ENCODE results near the gene TBPL1. TPM values are rescaled to one million over a fixed set of nuclear protein-coding genes. Genes with fewer than 3 reads are reported as not detected.
"Not testable (repeated sequence)": the region's sequence is repeated elsewhere in the genome, so short reads cannot be mapped to it uniquely, and the experiment has no call there.

TBPL1 gene
- total RNA-seq, 1 donor from 2014 or later = 7.8 TPM

DNA sequence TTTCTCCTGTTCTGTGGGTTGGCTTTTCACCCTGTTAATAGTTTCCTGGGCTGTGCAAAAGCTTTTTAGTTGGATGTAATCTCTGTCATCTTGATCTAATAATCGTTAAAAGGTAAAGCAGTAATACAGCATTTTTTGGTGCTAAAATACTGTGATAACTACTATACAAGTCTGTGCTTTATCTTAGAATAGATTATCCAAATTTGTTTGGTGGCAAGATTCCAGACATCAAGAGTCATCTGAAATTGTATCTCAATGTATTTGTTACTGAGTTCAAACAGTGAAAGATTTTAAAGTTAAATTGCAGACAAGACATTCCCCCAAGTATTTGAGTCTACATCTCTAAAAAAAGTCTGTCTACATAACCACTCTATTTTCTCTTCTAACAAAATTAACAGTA is 18.8 kb downstream of the TBPL1 start:
- no peaks in the 10 kb centered on the region for H3K4me1 ChIP-seq (ENCODE audit: control insufficient read depth in 3 of 3, insufficient read depth in 3 of 3, low read length in 3 of 3)
- no peak overlapping the region for H3K9ac ChIP-seq (ENCODE audit: low read depth in 1 of 3, low read length in 3 of 3)
- no peaks in the 10 kb centered on the region for H3K36me3 ChIP-seq (ENCODE audit: control insufficient read depth in 3 of 3, insufficient read depth in 3 of 3, low read length in 3 of 3)

GRCh38 chr6:133972388-133972787 is 19.4 kb downstream of the TBPL1 start:
- H3K4me1 ChIP-seq (ENCODE audit: control insufficient read depth in 3 of 3, insufficient read depth in 3 of 3, low read length in 3 of 3) = no peaks in the 10 kb centered on the region
- no peak overlapping the region for H3K27ac ChIP-seq (ENCODE audit: low read depth, low read length)
- no peaks in the 10 kb centered on the region for H3K27me3 ChIP-seq (ENCODE audit: control insufficient read depth in 3 of 3, insufficient read depth in 3 of 3, low read length in 3 of 3)
- no peak overlapping the region for H3K4me3 ChIP-seq (ENCODE audit: low read length in 3 of 3)
- H3K36me3 ChIP-seq (ENCODE audit: control insufficient read depth in 3 of 3, insufficient read depth in 3 of 3, low read length in 3 of 3) = no peaks in the 10 kb centered on the region
- H3K9ac ChIP-seq (ENCODE audit: low read depth in 1 of 3, low read length in 3 of 3) = no peak overlapping the region
- no peaks in the 10 kb centered on the region for H3K9me3 ChIP-seq (ENCODE audit: control insufficient read depth in 3 of 3, low read length in 3 of 3)

More for the DNA sequence above, 18.8 kb downstream of the TBPL1 start:
- no peaks in the 10 kb centered on the region for H3K27me3 ChIP-seq (ENCODE audit: control insufficient read depth in 3 of 3, insufficient read depth in 3 of 3, low read length in 3 of 3)
- no peaks in the 10 kb centered on the region for H3K9me3 ChIP-seq (ENCODE audit: control insufficient read depth in 3 of 3, low read length in 3 of 3)
- no peak overlapping the region for H3K27ac ChIP-seq (ENCODE audit: low read depth, low read length)
- no peak overlapping the region for H3K4me3 ChIP-seq (ENCODE audit: low read length in 3 of 3)

DNA sequence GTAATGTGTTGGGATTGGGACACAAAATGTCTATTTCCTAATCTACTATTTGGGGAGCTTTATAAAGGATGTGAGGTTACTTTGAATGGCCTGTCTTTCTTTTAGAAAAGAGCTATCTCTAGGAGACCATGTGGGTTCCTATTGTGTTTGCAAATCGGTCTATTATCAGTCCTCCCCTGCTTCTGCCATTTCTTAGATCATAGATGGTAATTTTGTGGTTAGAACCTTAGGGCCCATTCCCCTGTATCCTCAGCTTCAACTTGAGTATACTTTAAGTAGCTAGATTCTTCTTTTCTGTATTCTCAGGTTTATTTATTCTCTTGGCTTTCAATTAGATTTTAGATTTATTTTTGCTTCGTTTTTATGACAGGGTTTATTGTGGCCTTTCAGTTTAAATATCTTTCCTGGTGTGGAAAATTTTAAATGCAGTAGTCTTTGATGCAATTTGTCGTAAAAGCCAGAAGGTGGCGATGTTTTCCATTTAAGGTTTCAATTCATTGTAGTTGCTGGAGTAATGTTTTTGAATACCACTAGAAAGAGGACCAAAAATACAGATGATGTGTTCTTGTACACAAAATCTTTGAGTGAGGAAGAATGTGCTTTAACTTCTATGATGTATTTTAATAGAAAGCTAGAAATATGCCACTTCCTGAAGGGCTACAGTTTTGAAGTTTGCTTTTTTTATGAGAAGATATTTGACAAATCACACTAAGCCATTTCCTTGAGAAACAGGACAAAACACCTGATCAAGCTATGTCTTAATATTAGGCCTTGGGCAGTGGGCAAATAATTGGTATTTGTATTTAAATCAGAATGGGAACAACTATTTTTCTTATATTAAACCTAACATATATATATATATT is 20.3 kb downstream of the TBPL1 start:
- no peak overlapping the region for H3K27ac ChIP-seq (ENCODE audit: low read depth, low read length)
- no peak overlapping the region for H3K4me3 ChIP-seq (ENCODE audit: low read length in 3 of 3)
- peaks cover 6 to 7% (median 6%) of the 10 kb centered on the region in 3 donors for H3K4me1 ChIP-seq (ENCODE audit: control insufficient read depth in 3 of 3, insufficient read depth in 3 of 3, low read length in 3 of 3)
- no peaks in the 10 kb centered on the region for H3K27me3 ChIP-seq (ENCODE audit: control insufficient read depth in 3 of 3, insufficient read depth in 3 of 3, low read length in 3 of 3)
- H3K36me3 ChIP-seq (ENCODE audit: control insufficient read depth in 3 of 3, insufficient read depth in 3 of 3, low read length in 3 of 3) = no peaks in the 10 kb centered on the region
- no peak overlapping the region for H3K9ac ChIP-seq (ENCODE audit: low read depth in 1 of 3, low read length in 3 of 3)
- H3K9me3 ChIP-seq (ENCODE audit: control insufficient read depth in 3 of 3, low read length in 3 of 3) = no peaks in the 10 kb centered on the region

GRCh38 chr6:133977983-133978895 is 25.2 kb downstream of the TBPL1 start:
- Histone ChIP-seq H3K36me3 (ENCODE audit: control insufficient read depth in 3 of 3, insufficient read depth in 3 of 3, low read length in 3 of 3) (peaks cover 3 to 7% (median 4%) of the 10 kb centered on the region in 3 donors), H3K9ac (ENCODE audit: low read depth in 1 of 3, low read length in 3 of 3) (no peak overlapping the region), H3K4me3 (ENCODE audit: low read length in 3 of 3) (no peak overlapping the region), H3K27me3 (ENCODE audit: control insufficient read depth in 3 of 3, insufficient read depth in 3 of 3, low read length in 3 of 3) (no peaks in the 10 kb centered on the region), H3K4me1 (ENCODE audit: control insufficient read depth in 3 of 3, insufficient read depth in 3 of 3, low read length in 3 of 3) (peaks cover 7 to 8% (median 8%) of the 10 kb centered on the region in 3 donors), H3K9me3 (ENCODE audit: control insufficient read depth in 3 of 3, low read length in 3 of 3) (no peaks in the 10 kb centered on the region), H3K27ac (ENCODE audit: low read depth, low read length) (no peak overlapping the region)

GRCh38 chr6:133978896-133979240 is 25.8 kb downstream of the TBPL1 start:
- H3K4me1 ChIP-seq (ENCODE audit: control insufficient read depth in 3 of 3, insufficient read depth in 3 of 3, low read length in 3 of 3) = peaks cover 7 to 8% (median 8%) of the 10 kb centered on the region in 3 donors
- H3K27ac ChIP-seq (ENCODE audit: low read depth, low read length) = no peak overlapping the region

GRCh38 chr6:133979269-133979963 is 26.4 kb downstream of the TBPL1 start:
- not testable (repeated sequence) for H3K27ac ChIP-seq (ENCODE audit: low read depth, low read length); H3K9me3 ChIP-seq (ENCODE audit: control insufficient read depth in 3 of 3, low read length in 3 of 3)

More at GRCh38 chr6:133978896-133979240, 25.8 kb downstream of the TBPL1 start:
- Histone ChIP-seq H3K9ac (ENCODE audit: low read depth in 1 of 3, low read length in 3 of 3) (no peak overlapping the region), H3K27me3 (ENCODE audit: control insufficient read depth in 3 of 3, insufficient read depth in 3 of 3, low read length in 3 of 3) (no peaks in the 10 kb centered on the region), H3K4me3 (ENCODE audit: low read length in 3 of 3) (no peak overlapping the region), H3K36me3 (ENCODE audit: control insufficient read depth in 3 of 3, insufficient read depth in 3 of 3, low read length in 3 of 3) (peaks cover 4 to 11% (median 6%) of the 10 kb centered on the region in 3 donors), H3K9me3 (ENCODE audit: control insufficient read depth in 3 of 3, low read length in 3 of 3) (no peaks in the 10 kb centered on the region)

DNA sequence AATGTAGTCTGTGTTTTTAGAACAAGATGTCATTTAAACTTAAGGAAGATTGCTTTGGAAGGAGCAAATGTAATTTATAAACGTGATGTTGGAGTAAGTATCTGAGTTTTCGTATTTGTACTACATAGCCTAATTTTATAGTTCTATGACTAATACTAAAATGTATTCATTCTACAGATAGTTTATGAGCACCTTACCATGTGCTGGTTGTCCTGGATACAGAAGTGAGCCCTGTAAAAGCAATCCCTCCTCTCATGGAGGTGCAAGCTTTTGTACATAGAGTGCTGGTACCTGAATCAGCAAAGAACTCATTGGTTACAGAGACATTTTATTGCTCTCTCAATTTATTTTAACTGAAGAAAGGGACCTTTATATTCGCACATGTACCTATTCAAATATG is 27.1 kb downstream of the TBPL1 start:
- no peak overlapping the region for H3K4me3 ChIP-seq (ENCODE audit: low read length in 3 of 3)
- no peak overlapping the region for H3K9ac ChIP-seq (ENCODE audit: low read depth in 1 of 3, low read length in 3 of 3)
- H3K27ac ChIP-seq (ENCODE audit: low read depth, low read length) = no peak overlapping the region
- H3K9me3 ChIP-seq (ENCODE audit: control insufficient read depth in 3 of 3, low read length in 3 of 3) = no peaks in the 10 kb centered on the region
- H3K4me1 ChIP-seq (ENCODE audit: control insufficient read depth in 3 of 3, insufficient read depth in 3 of 3, low read length in 3 of 3) = peaks cover 7 to 8% (median 8%) of the 10 kb centered on the region in 3 donors
- H3K36me3 ChIP-seq (ENCODE audit: control insufficient read depth in 3 of 3, insufficient read depth in 3 of 3, low read length in 3 of 3) = peaks cover 6 to 11% (median 7%) of the 10 kb centered on the region in 3 donors
- H3K27me3 ChIP-seq (ENCODE audit: control insufficient read depth in 3 of 3, insufficient read depth in 3 of 3, low read length in 3 of 3) = no peaks in the 10 kb centered on the region

More at GRCh38 chr6:133979269-133979963, 26.4 kb downstream of the TBPL1 start:
- H3K4me1 ChIP-seq (ENCODE audit: control insufficient read depth in 3 of 3, insufficient read depth in 3 of 3, low read length in 3 of 3); H3K27me3 ChIP-seq (ENCODE audit: control insufficient read depth in 3 of 3, insufficient read depth in 3 of 3, low read length in 3 of 3); H3K9ac ChIP-seq (ENCODE audit: low read depth in 1 of 3, low read length in 3 of 3); H3K4me3 ChIP-seq (ENCODE audit: low read length in 3 of 3): not testable (repeated sequence)
- peaks cover 4 to 11% (median 6%) of the 10 kb centered on the region in 3 donors for H3K36me3 ChIP-seq (ENCODE audit: control insufficient read depth in 3 of 3, insufficient read depth in 3 of 3, low read length in 3 of 3)

DNA sequence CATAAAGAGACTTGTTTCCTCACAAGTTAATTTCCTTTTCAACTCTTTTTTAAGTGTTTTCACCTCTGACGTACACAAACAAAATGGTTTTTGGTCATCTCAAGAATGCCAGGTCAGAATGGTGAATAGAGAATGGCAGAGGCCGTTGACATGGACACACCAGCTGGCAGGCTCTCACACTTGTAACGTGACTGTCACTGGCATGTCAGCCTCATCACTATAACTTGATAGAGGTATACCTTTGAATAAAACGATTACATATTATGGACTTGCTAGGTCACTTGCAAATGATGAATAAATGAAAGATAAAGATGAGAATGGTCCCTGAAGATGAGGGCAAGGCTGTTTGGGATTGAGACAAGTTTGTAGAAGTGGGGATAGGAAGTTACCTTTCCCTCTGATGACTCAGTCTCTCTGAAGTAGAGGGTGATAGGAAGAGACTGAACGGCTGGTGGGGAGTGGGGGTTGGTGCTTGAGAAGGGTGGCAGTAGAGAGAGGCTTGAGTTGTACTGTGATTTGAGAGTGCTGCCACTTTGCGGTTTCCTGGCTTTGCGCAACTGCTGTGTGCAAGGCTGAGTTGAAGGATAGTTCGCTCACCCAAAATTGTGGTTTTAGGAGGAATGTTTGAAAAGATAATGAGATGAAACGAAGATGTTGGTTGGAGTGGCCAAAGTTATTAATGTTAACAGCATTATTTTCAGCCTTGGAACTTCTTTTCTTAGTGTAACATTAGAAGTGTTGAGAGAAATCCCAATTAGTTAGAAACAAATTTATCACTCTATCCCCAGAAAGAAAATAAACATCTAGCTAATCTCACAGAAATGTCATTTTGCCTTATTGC is 30.3 kb downstream of the TBPL1 start:
- Histone ChIP-seq H3K9ac (ENCODE audit: low read depth in 1 of 3, low read length in 3 of 3) (no peak overlapping the region), H3K27ac (ENCODE audit: low read depth, low read length) (no peak overlapping the region), H3K4me3 (ENCODE audit: low read length in 3 of 3) (no peak overlapping the region), H3K36me3 (ENCODE audit: control insufficient read depth in 3 of 3, insufficient read depth in 3 of 3, low read length in 3 of 3) (peaks cover 6 to 16% (median 13%) of the 10 kb centered on the region in 3 donors), H3K27me3 (ENCODE audit: control insufficient read depth in 3 of 3, insufficient read depth in 3 of 3, low read length in 3 of 3) (no peaks in the 10 kb centered on the region), H3K4me1 (ENCODE audit: control insufficient read depth in 3 of 3, insufficient read depth in 3 of 3, low read length in 3 of 3) (peaks cover 0 to 3% (median 1%) of the 10 kb centered on the region in 3 donors), H3K9me3 (ENCODE audit: control insufficient read depth in 3 of 3, low read length in 3 of 3) (no peaks in the 10 kb centered on the region)

DNA sequence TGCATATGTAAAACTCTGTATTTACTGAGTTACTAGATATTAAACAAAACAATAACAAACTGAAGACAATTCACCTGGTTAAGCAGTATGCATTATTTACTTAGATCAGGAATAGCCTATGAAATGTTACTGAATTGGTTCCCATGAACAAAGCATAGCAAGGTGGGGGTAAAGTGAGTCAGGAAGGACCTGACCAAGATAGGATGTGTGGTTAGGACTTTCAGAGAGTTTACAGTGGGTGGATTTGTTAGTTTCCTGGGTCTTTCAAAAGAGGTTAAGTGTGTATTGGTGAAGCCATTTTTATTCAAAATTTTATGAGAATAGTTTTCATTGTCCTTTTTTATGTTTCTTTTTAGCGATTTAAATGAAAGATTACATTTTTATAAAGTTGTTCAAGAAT is 32.9 kb downstream of the TBPL1 start:
- H3K4me1 ChIP-seq (ENCODE audit: control insufficient read depth in 3 of 3, insufficient read depth in 3 of 3, low read length in 3 of 3) = no peaks in the 10 kb centered on the region
- no peak overlapping the region for H3K27ac ChIP-seq (ENCODE audit: low read depth, low read length)
- no peaks in the 10 kb centered on the region for H3K27me3 ChIP-seq (ENCODE audit: control insufficient read depth in 3 of 3, insufficient read depth in 3 of 3, low read length in 3 of 3)
- H3K9ac ChIP-seq (ENCODE audit: low read depth in 1 of 3, low read length in 3 of 3) = no peak overlapping the region
- H3K9me3 ChIP-seq (ENCODE audit: control insufficient read depth in 3 of 3, low read length in 3 of 3) = no peaks in the 10 kb centered on the region
- no peak overlapping the region for H3K4me3 ChIP-seq (ENCODE audit: low read length in 3 of 3)
- peaks cover 6 to 22% (median 16%) of the 10 kb centered on the region in 3 donors for H3K36me3 ChIP-seq (ENCODE audit: control insufficient read depth in 3 of 3, insufficient read depth in 3 of 3, low read length in 3 of 3)

All from skeletal muscle tissue (tissue), 4 donors.